H1 (cell line): ENCODE results near the gene ZNF575. TPM values are rescaled to one million over a fixed set of nuclear protein-coding genes. Genes with fewer than 3 reads are reported as not detected.

Experiments used
- CTCF ChIA-PET: fragments of 300-600 bp; sonication (Branson Sonifier 250); formaldehyde crosslinking; loops from one replicate; lab custom pipeline; 2021; ENCODE audit not compliant: partially characterized antibody; lab: Charles Lee
- POLR2A ChIA-PET: fragments of 300-600 bp; sonication (Branson Sonifier 250); formaldehyde crosslinking; loops from one replicate; lab custom pipeline; 2021; ENCODE audit warnings: inconsistent platforms; ENCODE audit not compliant: partially characterized antibody; lab: Charles Lee
- DNase-seq, 2 experiments: peaks; one replicate each; pipeline versions ENCODE4 v3.0.0 to v3.0.0-alpha.2; 2010 to 2022; ENCODE audit warnings: low spot score in 2 of 2, low read depth in 1 of 2, mixed read lengths in 1 of 2
- FAIRE-seq: peaks from 2 replicates; lab custom pipeline; 2011; peaks lifted over from hg19 to GRCh38; lab: Jason Lieb, UNC
- H2AFZ ChIP-seq: 2 replicates; pipeline ENCODE4 v1.8.1; 2012; ENCODE audit warnings: low read length, inconsistent platforms
- H2AK5ac ChIP-seq: 2 replicates; pipeline ENCODE4 v1.6.1; 2013; ENCODE audit warnings: low read depth, low read length
- H2BK120ac ChIP-seq: replicated peaks from 2 replicates; pipeline ENCODE3; 2013; ENCODE audit warnings: low read depth, low read length, inconsistent platforms
- H2BK12ac ChIP-seq: 2 replicates; pipeline ENCODE4 v1.6.1; 2013; ENCODE audit warnings: low read depth, low read length
- H2BK15ac ChIP-seq: 2 replicates; pipeline ENCODE4 v1.6.1; 2013; ENCODE audit warnings: low read length
- H2BK20ac ChIP-seq: 2 replicates; pipeline ENCODE4 v1.6.1; 2013; ENCODE audit warnings: low read length
- H2BK5ac ChIP-seq: 2 replicates; pipeline ENCODE4 v1.6.1; 2013; ENCODE audit warnings: low read depth, low read length
- H3K14ac ChIP-seq: 2 replicates; pipeline ENCODE4 v1.6.1; 2013; ENCODE audit warnings: inconsistent platforms; ENCODE audit not compliant: insufficient read length
- H3K18ac ChIP-seq: 2 replicates; pipeline ENCODE4 v1.6.1; 2013; ENCODE audit warnings: low read length; ENCODE audit errors: extremely low read depth
- H3K23ac ChIP-seq: 2 replicates; pipeline ENCODE4 v1.6.1; 2013; ENCODE audit warnings: inconsistent platforms; ENCODE audit not compliant: insufficient read length
- H3K23me2 ChIP-seq: 2 replicates; pipeline ENCODE4 v1.6.1; 2013; ENCODE audit warnings: low read depth, low read length
- H3K27ac ChIP-seq: 2 replicates; pipeline ENCODE4 v1.6.1; 2011; ENCODE audit warnings: low read depth, low read length, inconsistent platforms
- H3K27me3 ChIP-seq, 4 experiments: replicated peaks in 1 of 4; 1 replicate in 1 of 4; 2 replicates in 3 of 4; pipeline versions ENCODE4 v1.6.1 to v1.8.1; 2011 to 2013; ENCODE audit warnings: low read length in 3 of 4, mild to moderate bottlenecking in 3 of 4, inconsistent platforms in 2 of 4, mixed read lengths in 2 of 4, moderate library complexity in 1 of 4; ENCODE audit not compliant: control insufficient read depth in 3 of 4, insufficient read depth in 3 of 4; ENCODE audit errors: extremely low read depth in 1 of 4
- H3K36me3 ChIP-seq, 4 experiments: 2 replicates each; pipeline versions ENCODE4 v1.6.1 to v1.8.1; 2011 to 2013; ENCODE audit warnings: mild to moderate bottlenecking in 4 of 4, low read length in 3 of 4, moderate library complexity in 2 of 4, control low read depth in 1 of 4, inconsistent platforms in 1 of 4; ENCODE audit not compliant: insufficient read depth in 4 of 4, control insufficient read depth in 2 of 4
- H3K4ac ChIP-seq: replicated peaks from 2 replicates; pipeline ENCODE3; 2013; ENCODE audit warnings: low read length, low read depth, mixed read lengths, inconsistent platforms; ENCODE audit not compliant: insufficient read length
- H3K4me1 ChIP-seq, 4 experiments: replicated peaks in 1 of 4; 1 replicate in 1 of 4; 2 replicates in 3 of 4; pipeline versions ENCODE4 v1.6.1 to v1.8.1; 2011 to 2013; ENCODE audit warnings: low read length in 3 of 4, inconsistent platforms in 2 of 4, mixed read lengths in 1 of 4; ENCODE audit not compliant: insufficient read depth in 4 of 4, control insufficient read depth in 3 of 4
- H3K4me2 ChIP-seq, 2 experiments: 2 replicates each; pipeline versions ENCODE4 v1.6.1 to v1.8.1; 2011 to 2013; ENCODE audit warnings: low read depth in 2 of 2, low read length in 2 of 2, control low read depth in 1 of 2, inconsistent platforms in 1 of 2, mild to moderate bottlenecking in 1 of 2; ENCODE audit not compliant: insufficient read depth in 1 of 2
- H3K4me3 ChIP-seq, 4 experiments: fragments of 200-600, 300-600 bp in 1 of 4; sonication (generic), shearing (Covaris generic), sonication (Bioruptor Twin) in 1 of 4; 2 replicates each; pipeline versions ENCODE4 v1.5.1 to v1.8.1; 2011 to 2016; ENCODE audit warnings: low read length in 4 of 4, low read depth in 3 of 4, control low read depth in 2 of 4, inconsistent platforms in 2 of 4, mild to moderate bottlenecking in 2 of 4, mixed read lengths in 1 of 4, moderate library complexity in 1 of 4; ENCODE audit not compliant: insufficient read depth in 2 of 4; ENCODE audit errors: extremely low read depth in 1 of 4
- H3K56ac ChIP-seq: replicated peaks from 2 replicates; pipeline ENCODE3; 2013; ENCODE audit warnings: low read depth, mild to moderate bottlenecking, mixed read lengths, low read length, inconsistent platforms; ENCODE audit not compliant: insufficient read length
- H3K79me1 ChIP-seq: 2 replicates; pipeline ENCODE4 v1.6.1; 2013; ENCODE audit warnings: low read depth, low read length, control low read depth
- H3K79me2 ChIP-seq, 2 experiments: 2 replicates each; pipeline versions ENCODE4 v1.6.1 to v1.8.1; 2012 to 2013; ENCODE audit warnings: low read length in 2 of 2, mild to moderate bottlenecking in 2 of 2, inconsistent platforms in 1 of 2; ENCODE audit not compliant: insufficient read depth in 2 of 2, control insufficient read depth in 1 of 2
- H3K9ac ChIP-seq, 4 experiments: replicated peaks in 1 of 4; 1 replicate in 1 of 4; 2 replicates in 3 of 4; pipeline versions ENCODE4 v1.6.1 to v1.8.1; 2011 to 2013; ENCODE audit warnings: low read depth in 3 of 4, low read length in 3 of 4, control low read depth in 2 of 4, mild to moderate bottlenecking in 2 of 4, moderate library complexity in 2 of 4, inconsistent platforms in 1 of 4; ENCODE audit errors: extremely low read depth in 1 of 4
- H3K9me3 ChIP-seq, 2 experiments: 2 replicates each; pipeline versions ENCODE4 v1.6.1 to v1.8.1; 2012 to 2013; ENCODE audit warnings: mild to moderate bottlenecking in 2 of 2, moderate library complexity in 2 of 2, control low read depth in 1 of 2, inconsistent platforms in 1 of 2, low read depth in 1 of 2, low read length in 1 of 2, mixed read lengths in 1 of 2; ENCODE audit not compliant: insufficient read depth in 2 of 2
- H4K20me1 ChIP-seq, 2 experiments: replicated peaks in 1 of 2; 2 replicates each; pipeline versions ENCODE3 to v1.8.1; 2011 to 2013; ENCODE audit warnings: inconsistent platforms in 2 of 2, low read length in 2 of 2, mild to moderate bottlenecking in 1 of 2; ENCODE audit not compliant: insufficient read depth in 2 of 2, control insufficient read depth in 1 of 2
- H4K5ac ChIP-seq: 2 replicates; pipeline ENCODE4 v1.6.1; 2013; ENCODE audit warnings: low read length, low read depth, mixed read lengths, inconsistent platforms; ENCODE audit not compliant: insufficient read length
- H4K8ac ChIP-seq: 2 replicates; pipeline ENCODE4 v1.8.0; 2013; ENCODE audit warnings: mild to moderate bottlenecking, moderate library complexity, low read length, inconsistent platforms; ENCODE audit not compliant: insufficient read depth; ENCODE audit errors: extremely low read depth
- H4K91ac ChIP-seq: replicated peaks from 2 replicates; pipeline ENCODE3; 2013; ENCODE audit warnings: low read length, mixed read lengths, inconsistent platforms; ENCODE audit not compliant: insufficient read length
- GTF2F1 ChIP-seq: IDR thresholded peaks from 2 replicates; pipeline ENCODE4 v1.6.1; 2012; ENCODE audit warnings: low read depth, low read length, improper control_type of control experiment, borderline replicate concordance
- RFX5 ChIP-seq: IDR thresholded peaks from 2 replicates; pipeline ENCODE4 v1.6.1; 2011; ENCODE audit warnings: low read depth, low read length, improper control_type of control experiment, borderline replicate concordance
- SIX5 ChIP-seq: IDR thresholded peaks from 2 replicates; pipeline ENCODE4 v1.6.1; 2011; ENCODE audit warnings: mild to moderate bottlenecking, low read depth, low read length
- WGBS, 2 experiments: shearing (Covaris generic) in 1 of 2; methylation state at CpG; one replicate each; pipeline versions ENCODE4 v1.1.6 to v1.1.7; 2013 to 2015; ENCODE audit warnings: low lambda C conversion rate in 2 of 2, mixed read lengths in 2 of 2, inconsistent platforms in 1 of 2, low coverage in 1 of 2, missing lambda C conversion rate in 1 of 2; ENCODE audit not compliant: insufficient replicate concordance in 2 of 2, insufficient coverage in 1 of 2, insufficient read length in 1 of 2; ENCODE audit errors: extremely low coverage in 1 of 2, missing lambda C conversion rate in 1 of 2; 5-methylcytosine and 5-hydroxymethylcytosine counted together
- polyA plus RNA-seq, 7 experiments: library from polyadenylated mRNA; depleted of rRNA in 3 of 7; stranded (reverse) in 5 of 7; unstranded in 2 of 7; fragments of >200 nt in 5 of 7; fragments of 200-250 nt in 2 of 7; gene quantifications; 1 replicate in 5 of 7; 2 replicates in 1 of 7; 4 replicates in 1 of 7; pipeline versions ENCODE4 v1.2.1 to v1.2.3, GENCODE V29; 2011 to 2013; ENCODE audit warnings: missing spikeins in 2 of 7, mixed read lengths in 2 of 7
- total RNA-seq: library from RNA; stranded (reverse); fragmentation: NEBNext Ultra II Directional; extraction: Animal tissue kit (Norgen Biotek cat#: 25700); gene quantifications from 2 replicates; pipeline ENCODE4 v1.2.1, GENCODE V29; 2021

The ZNF575 gene
- total and polyA plus RNA-seq, 2 of the 8 experiments (the other 6 are each of a cell fraction or from before 2014, with no cell fraction given), result 0.05 TPM; not detected in 1

- no peak overlapping the region for H2AK5ac ChIP-seq
- no peak overlapping the region for H2BK20ac ChIP-seq
- no peaks in the 10 kb centered on the region for H3K79me1 ChIP-seq
- H2AFZ ChIP-seq, result no peak overlapping the region
- ChIA-PET POLR2A (interaction anchor here (0.5 to 1.3 kb wide), 5 partner anchors 46 to 1663 kb away, joined by 3 to 4 read pairs (median 3); no protein-coding TSS in a partner anchor), CTCF (interaction anchor here (0.5 to 10.0 kb wide), 6 partner anchors 21 to 296 kb away, joined by 3 to 192 read pairs (median 3); partner anchors contain the start of genes LYPD3 and PHLDB3)
- no peaks in the 10 kb centered on the region; a peak in 1 of 4 replicates for H3K9me3 ChIP-seq
- H2BK5ac ChIP-seq, result no peak overlapping the region
- H3K9ac ChIP-seq, result peak overlapping the region in 3 of 4 experiments; percentile 10 to 29 (median 28); a peak in 3 of 7 replicates
- peak in 1 of 2 experiments; percentile 55 for DNase-seq
- no peak overlapping the region for H3K14ac ChIP-seq
- no peak overlapping the region for H4K5ac ChIP-seq
- peak overlapping the region; percentile 80 to 82 for H3K4me2 ChIP-seq
- peak overlapping the region; percentile 64 to 92 (median 74) for H3K4me3 ChIP-seq
- FAIRE-seq, result no peak
- peak overlapping the region; percentile 48 for H3K18ac ChIP-seq
- no peak overlapping the region for H3K27ac ChIP-seq
- peaks cover 15% of the 10 kb centered on the region for H3K23me2 ChIP-seq
- no peak overlapping the region for H3K4ac ChIP-seq
- no peaks in the 10 kb centered on the region for H3K36me3 ChIP-seq
- no peak overlapping the region for H3K56ac ChIP-seq
- no peak overlapping the region for H2BK120ac ChIP-seq
- no peaks in the 10 kb centered on the region for H3K79me2 ChIP-seq
- peak overlapping the region; percentile 39; the same call in 1 of the 2 replicates for H2BK12ac ChIP-seq
- peaks cover 0 to 11% (median 5%) of the 10 kb centered on the region in 4 experiments; a peak in 6 of 7 replicates for H3K4me1 ChIP-seq
- no peak overlapping the region; the same call in 1 of the 2 replicates for H2BK15ac ChIP-seq
- H4K8ac ChIP-seq, result no peak overlapping the region
- TF ChIP-seq SIX5, result no peak
- no peak for TF ChIP-seq RFX5
- TF ChIP-seq GTF2F1, result no peak
- no peak overlapping the region for H3K23ac ChIP-seq
- H3K27me3 ChIP-seq, result peaks cover 2 to 14% (median 10%) of the 10 kb centered on the region in 4 experiments
- 8% methylated on average over 23 of the region's 26 CpGs; no CpG with 5 or more reads in 1 of the 2 experiments for WGBS, 2 experiments
- H4K91ac ChIP-seq, result no peak overlapping the region
- H4K20me1 ChIP-seq, result peaks cover 0 to 1% of the 10 kb centered on the region in 2 experiments
Observed at GRCh38 chr19:43525836-43526771, 6.9 kb upstream of the ZNF575 start.
